Choroid plexus epithelial cell (primary cell): Measurements from ENCODE around the gene DNAJC13.

Experiments
- DNase-seq: peaks from one replicate; pipeline ENCODE4 v3.0.0-alpha.2; 2010; ENCODE audit warnings: low read depth
- H3K4me3 ChIP-seq: 2 replicates; pipeline ENCODE4 v1.5.1; 2011; ENCODE audit warnings: low read depth, mild to moderate bottlenecking, control low read depth, low read length, moderate library complexity
- TF ChIP-seq, protein P1 (sequence below): conservative IDR thresholded peaks from 2 replicates; pipeline ENCODE4 v1.5.1; 2011; ENCODE audit warnings: low read depth, mild to moderate bottlenecking, control low read depth, inconsistent platforms, low read length, moderate library complexity

Gene DNAJC13

DNA sequence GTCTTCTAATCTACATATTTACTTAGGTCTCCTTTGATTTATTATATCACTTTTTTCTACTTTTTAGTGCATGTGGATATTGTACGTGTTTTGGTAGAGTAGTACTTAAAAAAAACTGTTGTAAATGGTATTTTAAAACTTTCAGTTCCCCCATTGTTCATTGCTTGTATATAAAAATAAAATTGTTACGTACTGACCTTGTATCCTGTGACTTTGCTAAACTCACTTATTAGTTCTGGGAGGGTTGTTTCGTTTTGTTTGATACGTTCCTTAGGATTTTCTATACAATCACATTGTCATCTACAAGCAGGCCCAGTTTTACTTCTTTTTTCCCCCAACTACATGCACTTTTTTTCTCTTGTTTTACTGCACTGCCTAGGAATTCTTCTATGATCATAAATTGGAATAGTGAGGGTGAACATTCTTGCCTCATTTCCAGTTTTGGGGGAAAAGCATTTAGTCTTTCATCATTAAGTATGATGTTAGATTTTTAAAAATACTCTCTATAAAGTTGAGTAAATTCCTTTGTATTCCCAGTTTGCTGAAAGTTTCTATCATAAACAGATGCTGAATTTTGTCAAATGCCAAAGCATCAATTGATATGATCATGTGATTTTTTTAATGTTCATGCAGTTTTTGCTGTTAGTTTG is 146.2 kb downstream of the DNAJC13 start:
- no peak overlapping the region for H3K4me3 ChIP-seq
- TF ChIP-seq, protein P1, sequence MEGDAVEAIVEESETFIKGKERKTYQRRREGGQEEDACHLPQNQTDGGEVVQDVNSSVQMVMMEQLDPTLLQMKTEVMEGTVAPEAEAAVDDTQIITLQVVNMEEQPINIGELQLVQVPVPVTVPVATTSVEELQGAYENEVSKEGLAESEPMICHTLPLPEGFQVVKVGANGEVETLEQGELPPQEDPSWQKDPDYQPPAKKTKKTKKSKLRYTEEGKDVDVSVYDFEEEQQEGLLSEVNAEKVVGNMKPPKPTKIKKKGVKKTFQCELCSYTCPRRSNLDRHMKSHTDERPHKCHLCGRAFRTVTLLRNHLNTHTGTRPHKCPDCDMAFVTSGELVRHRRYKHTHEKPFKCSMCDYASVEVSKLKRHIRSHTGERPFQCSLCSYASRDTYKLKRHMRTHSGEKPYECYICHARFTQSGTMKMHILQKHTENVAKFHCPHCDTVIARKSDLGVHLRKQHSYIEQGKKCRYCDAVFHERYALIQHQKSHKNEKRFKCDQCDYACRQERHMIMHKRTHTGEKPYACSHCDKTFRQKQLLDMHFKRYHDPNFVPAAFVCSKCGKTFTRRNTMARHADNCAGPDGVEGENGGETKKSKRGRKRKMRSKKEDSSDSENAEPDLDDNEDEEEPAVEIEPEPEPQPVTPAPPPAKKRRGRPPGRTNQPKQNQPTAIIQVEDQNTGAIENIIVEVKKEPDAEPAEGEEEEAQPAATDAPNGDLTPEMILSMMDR, result no peak
- no peak for DNase-seq

DNA sequence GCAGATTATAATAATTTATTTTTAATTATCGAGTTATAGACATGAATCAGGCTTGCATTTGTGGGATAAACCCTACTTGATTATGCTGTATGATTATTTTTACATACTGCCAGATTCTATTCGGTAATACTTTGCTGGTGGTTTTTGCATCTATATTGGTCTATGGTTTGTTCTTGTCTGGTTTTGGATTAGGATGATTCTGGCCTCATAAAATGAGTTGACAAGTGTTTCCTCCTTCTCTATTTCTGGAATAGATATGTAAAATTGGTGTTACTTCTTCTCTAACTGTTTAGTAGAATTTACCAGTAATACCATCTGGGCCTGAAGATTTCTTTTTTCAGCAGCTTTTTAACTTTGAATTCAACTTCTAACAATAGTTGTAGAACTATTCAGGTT is 146.8 kb downstream of the DNAJC13 start:
- no peak overlapping the region for H3K4me3 ChIP-seq
- DNase-seq, result no peak
- TF ChIP-seq, protein P1, result no peak

DNA sequence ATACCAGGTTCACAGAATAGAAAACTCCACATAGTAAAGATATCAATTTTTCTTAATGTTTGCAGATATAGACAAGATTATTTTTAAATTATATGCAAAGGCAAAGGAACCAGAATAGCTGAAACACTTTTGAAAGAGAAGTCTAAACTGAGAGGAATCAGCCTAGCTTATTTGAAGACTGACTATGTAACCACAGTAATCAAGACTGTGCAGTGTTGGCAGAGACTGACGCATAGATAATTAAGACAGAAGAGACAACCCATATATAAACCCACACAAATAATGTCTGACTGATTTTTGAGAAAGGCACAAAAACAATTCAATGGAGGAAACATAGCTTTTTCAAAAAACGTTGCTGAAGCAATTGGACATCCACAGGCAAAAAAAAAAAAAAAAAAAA is 151.1 kb downstream of the DNAJC13 start:
- TF ChIP-seq, protein P1, result no peak
- no peak overlapping the region for H3K4me3 ChIP-seq
- no peak for DNase-seq

DNA sequence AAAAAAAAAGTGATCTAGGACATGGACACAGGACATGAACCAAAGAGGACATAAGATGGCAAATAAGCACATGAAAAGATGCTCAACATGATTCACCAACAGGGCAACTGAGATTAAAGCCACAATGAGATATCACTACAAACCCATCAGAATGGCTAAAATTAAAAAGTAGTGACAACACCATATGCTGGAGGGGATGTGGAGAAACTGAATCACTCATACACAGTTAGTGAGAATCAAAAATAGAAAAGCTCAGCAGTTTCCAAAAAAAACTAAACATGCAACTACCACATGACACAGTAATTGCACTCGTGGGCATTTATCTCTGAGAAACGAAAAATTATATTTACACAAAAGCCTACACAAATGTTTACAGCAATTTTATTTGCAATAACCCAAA is 151.9 kb downstream of the DNAJC13 start:
- TF ChIP-seq, protein P1, result no peak
- DNase-seq, result no peak

DNA sequence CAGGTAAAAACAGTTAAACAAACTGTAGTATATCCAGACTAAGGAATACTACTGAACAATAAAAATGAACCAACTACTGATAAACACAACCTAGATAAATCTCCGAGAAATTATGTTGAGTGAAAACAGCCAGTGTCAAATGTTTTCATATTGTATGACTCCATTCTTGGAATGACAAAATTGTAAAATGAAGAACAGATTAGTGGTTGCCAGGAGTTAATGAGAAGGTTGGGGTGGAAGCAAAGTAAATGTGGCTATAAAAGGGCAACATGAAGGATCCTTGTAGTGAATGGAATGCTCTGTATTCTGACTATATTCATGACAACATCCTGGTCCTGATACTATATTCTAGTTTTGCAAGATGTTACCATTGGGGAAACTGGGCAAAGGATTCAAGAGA is 152.3 kb downstream of the DNAJC13 start:
- TF ChIP-seq, protein P1, result no peak
- DNase-seq, result no peak
- H3K4me3 ChIP-seq, result no peak overlapping the region

More for the DNA sequence above, 151.9 kb downstream of the DNAJC13 start:
- no peak overlapping the region for H3K4me3 ChIP-seq

DNA sequence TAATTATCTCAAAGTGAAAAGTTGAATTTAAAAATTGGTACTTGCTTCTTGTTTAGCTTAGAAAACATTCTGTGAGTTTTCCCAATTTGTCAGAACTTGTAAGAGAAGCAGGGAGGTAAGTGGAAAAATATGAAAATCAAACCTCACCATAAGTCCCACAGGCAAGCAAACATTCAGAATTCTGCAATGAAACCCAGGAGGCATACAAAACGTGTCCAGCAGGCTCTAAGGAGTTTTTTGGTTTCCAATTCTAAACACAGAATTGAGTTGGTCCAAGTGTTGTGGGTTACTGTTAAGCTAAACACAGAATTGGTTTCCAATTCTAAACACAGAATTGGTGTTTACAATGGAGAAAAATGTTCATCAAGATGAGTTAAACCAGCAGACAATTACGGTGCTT is 152.7 kb downstream of the DNAJC13 start:
- TF ChIP-seq, protein P1, result no peak
- no peak for DNase-seq
- no peak overlapping the region for H3K4me3 ChIP-seq

DNA sequence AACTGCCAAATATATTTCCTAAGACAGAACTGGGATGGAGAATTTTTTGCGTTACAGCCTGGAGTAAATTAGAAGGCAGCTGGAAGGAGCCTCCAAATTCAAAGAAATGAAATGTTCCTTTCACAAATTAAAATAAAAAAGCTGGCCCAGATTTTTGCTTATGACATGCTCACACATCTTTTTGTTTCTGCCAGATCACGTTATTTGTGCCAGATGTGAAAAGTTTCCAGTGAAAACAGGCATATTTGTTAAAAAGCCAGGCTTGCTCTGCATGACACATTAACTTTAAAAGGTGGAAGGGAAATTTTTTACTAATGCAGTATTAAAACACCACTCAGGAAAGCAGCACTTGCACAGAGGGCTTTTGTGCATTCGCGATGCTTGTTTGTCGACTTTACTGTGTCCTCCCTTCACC is 156.5 kb downstream of the DNAJC13 start:
- TF ChIP-seq, protein P1, result no peak
- no peak overlapping the region for H3K4me3 ChIP-seq
- DNase-seq, result no peak
